ENCODE measurements around the gene ADARB2. TPM values are rescaled to one million over a fixed set of nuclear protein-coding genes. Genes with fewer than 3 reads are reported as not detected.

Gene ADARB2
- total and polyA plus RNA-seq, 5 donors: 0.53 to 1.6 (median 0.59) TPM

GRCh38 chr10:1561731-1562337 lies 175.5 kb downstream of the ADARB2 start:
- 77% methylated on average over 19 of the region's 19 CpGs for WGBS
- intact Hi-C loops (cut with DNase I): no loop called here

GRCh38 chr10:1560535-1561192 lies 176.7 kb downstream of the ADARB2 start:
- 66% methylated on average over 16 of the region's 16 CpGs for WGBS
- DNase-seq (no peak), ATAC-seq (no peak)
- intact Hi-C loops (cut with DNase I): no loop called here
- Histone ChIP-seq H3K27me3 (ENCODE audit: control insufficient read depth, insufficient read depth) (no peaks in the 10 kb centered on the region), H3K27ac (ENCODE audit: low read length) (no peak overlapping the region), H3K9me3 (ENCODE audit: control insufficient read depth, low read length) (no peaks in the 10 kb centered on the region), H3K4me1 (ENCODE audit: control insufficient read depth, insufficient read depth, low read length) (no peaks in the 10 kb centered on the region), H3K4me3 (ENCODE audit: low read length) (no peak overlapping the region)

More at GRCh38 chr10:1561731-1562337, 175.5 kb downstream of the ADARB2 start:
- no peak overlapping the region for H3K27ac ChIP-seq (ENCODE audit: low read length)
- ATAC-seq (no peak), DNase-seq (no peak)
- H3K4me1 ChIP-seq (ENCODE audit: control insufficient read depth, insufficient read depth, low read length): no peaks in the 10 kb centered on the region
- H3K4me3 ChIP-seq (ENCODE audit: low read length): no peak overlapping the region
- no peaks in the 10 kb centered on the region for H3K9me3 ChIP-seq (ENCODE audit: control insufficient read depth, low read length)
- H3K27me3 ChIP-seq (ENCODE audit: control insufficient read depth, insufficient read depth): no peaks in the 10 kb centered on the region

GRCh38 chr10:1559761-1560160 lies 177.6 kb downstream of the ADARB2 start:
- no peaks in the 10 kb centered on the region for H3K27me3 ChIP-seq (ENCODE audit: control insufficient read depth, insufficient read depth)
- DNase-seq (no peak), ATAC-seq (no peak)
- no peak overlapping the region for H3K27ac ChIP-seq (ENCODE audit: low read length)
- no peaks in the 10 kb centered on the region for H3K9me3 ChIP-seq (ENCODE audit: control insufficient read depth, low read length)
- H3K4me1 ChIP-seq (ENCODE audit: control insufficient read depth, insufficient read depth, low read length): no peaks in the 10 kb centered on the region
- no peak overlapping the region for H3K4me3 ChIP-seq (ENCODE audit: low read length)
- WGBS: 12% methylated on average over 11 of the region's 11 CpGs
- intact Hi-C loops (cut with DNase I): no loop called here

- WGBS: 14% methylated on average over 14 of the region's 14 CpGs
- no peaks in the 10 kb centered on the region for H3K27me3 ChIP-seq (ENCODE audit: control insufficient read depth, insufficient read depth)
- H3K4me3 ChIP-seq (ENCODE audit: low read length): no peak overlapping the region
- DNase-seq (no peak), ATAC-seq (no peak)
- H3K27ac ChIP-seq (ENCODE audit: low read length): no peak overlapping the region
- H3K9me3 ChIP-seq (ENCODE audit: control insufficient read depth, low read length): no peaks in the 10 kb centered on the region
- no peaks in the 10 kb centered on the region for H3K4me1 ChIP-seq (ENCODE audit: control insufficient read depth, insufficient read depth, low read length)
- intact Hi-C loops (cut with DNase I): no loop called here
Observed at GRCh38 chr10:1559311-1559710, 178.0 kb downstream of the ADARB2 start.

GRCh38 chr10:1558906-1559305 lies 178.4 kb downstream of the ADARB2 start:
- Histone ChIP-seq H3K4me1 (ENCODE audit: control insufficient read depth, insufficient read depth, low read length) (no peaks in the 10 kb centered on the region), H3K4me3 (ENCODE audit: low read length) (no peak overlapping the region), H3K9me3 (ENCODE audit: control insufficient read depth, low read length) (no peaks in the 10 kb centered on the region), H3K27ac (ENCODE audit: low read length) (no peak overlapping the region), H3K27me3 (ENCODE audit: control insufficient read depth, insufficient read depth) (no peaks in the 10 kb centered on the region)
- no peak for DNase-seq
- no peak for ATAC-seq
- intact Hi-C loops (cut with DNase I): no loop called here
- WGBS: 39% methylated on average over 4 of the region's 4 CpGs

- Histone ChIP-seq H3K27ac (ENCODE audit: low read length) (no peak overlapping the region), H3K9me3 (ENCODE audit: control insufficient read depth, low read length) (no peaks in the 10 kb centered on the region), H3K4me1 (ENCODE audit: control insufficient read depth, insufficient read depth, low read length) (no peaks in the 10 kb centered on the region), H3K27me3 (ENCODE audit: control insufficient read depth, insufficient read depth) (no peaks in the 10 kb centered on the region), H3K4me3 (ENCODE audit: low read length) (no peak overlapping the region)
- DNase-seq: no peak
- no peak for ATAC-seq
- 82% methylated on average over 13 of the region's 13 CpGs for WGBS
- intact Hi-C loops (cut with DNase I): no loop called here
Observed at GRCh38 chr10:1557081-1557480, 180.2 kb downstream of the ADARB2 start.

- 70% methylated on average over 8 of the region's 8 CpGs for WGBS
- no peak overlapping the region for H3K4me3 ChIP-seq (ENCODE audit: low read length)
- DNase-seq (no peak), ATAC-seq (no peak)
- no peaks in the 10 kb centered on the region for H3K4me1 ChIP-seq (ENCODE audit: control insufficient read depth, insufficient read depth, low read length)
- H3K27ac ChIP-seq (ENCODE audit: low read length): no peak overlapping the region
- H3K9me3 ChIP-seq (ENCODE audit: control insufficient read depth, low read length): no peaks in the 10 kb centered on the region
- intact Hi-C loops (cut with DNase I): no loop called here
- H3K27me3 ChIP-seq (ENCODE audit: control insufficient read depth, insufficient read depth): no peaks in the 10 kb centered on the region
Observed at GRCh38 chr10:1556496-1556895, 180.8 kb downstream of the ADARB2 start.

- Histone ChIP-seq H3K9me3 (ENCODE audit: control insufficient read depth, low read length) (no peaks in the 10 kb centered on the region), H3K4me3 (ENCODE audit: low read length) (no peak overlapping the region), H3K27me3 (ENCODE audit: control insufficient read depth, insufficient read depth) (no peaks in the 10 kb centered on the region), H3K27ac (ENCODE audit: low read length) (no peak overlapping the region), H3K4me1 (ENCODE audit: control insufficient read depth, insufficient read depth, low read length) (no peaks in the 10 kb centered on the region)
- 79% methylated on average over 7 of the region's 7 CpGs for WGBS
- intact Hi-C loops (cut with DNase I): no loop called here
- no peak for DNase-seq
- ATAC-seq: no peak
Observed at GRCh38 chr10:1553951-1554350, 183.4 kb downstream of the ADARB2 start.

GRCh38 chr10:1552881-1553670 lies 184.2 kb downstream of the ADARB2 start:
- H3K4me1 ChIP-seq (ENCODE audit: control insufficient read depth, insufficient read depth, low read length): no peaks in the 10 kb centered on the region
- DNase-seq (no peak), ATAC-seq (no peak)
- intact Hi-C loops (cut with DNase I): no loop called here
- H3K27me3 ChIP-seq (ENCODE audit: control insufficient read depth, insufficient read depth): no peaks in the 10 kb centered on the region
- no peak overlapping the region for H3K4me3 ChIP-seq (ENCODE audit: low read length)
- no peaks in the 10 kb centered on the region for H3K9me3 ChIP-seq (ENCODE audit: control insufficient read depth, low read length)
- no peak overlapping the region for H3K27ac ChIP-seq (ENCODE audit: low read length)
- WGBS: 73% methylated on average over 30 of the region's 30 CpGs

GRCh38 chr10:1552406-1552805 lies 184.9 kb downstream of the ADARB2 start:
- Histone ChIP-seq H3K4me3 (ENCODE audit: low read length) (no peak overlapping the region), H3K27ac (ENCODE audit: low read length) (no peak overlapping the region), H3K4me1 (ENCODE audit: control insufficient read depth, insufficient read depth, low read length) (no peaks in the 10 kb centered on the region), H3K27me3 (ENCODE audit: control insufficient read depth, insufficient read depth) (no peaks in the 10 kb centered on the region), H3K9me3 (ENCODE audit: control insufficient read depth, low read length) (no peaks in the 10 kb centered on the region)
- DNase-seq (no peak), ATAC-seq (peak in 1 of 2 donors; percentile 40)
- WGBS: 30% methylated on average over 9 of the region's 9 CpGs
- intact Hi-C loops (cut with DNase I): no loop called here

- intact Hi-C loops (cut with DNase I): no loop called here
- no peaks in the 10 kb centered on the region for H3K27me3 ChIP-seq (ENCODE audit: control insufficient read depth, insufficient read depth)
- no peak overlapping the region for H3K27ac ChIP-seq (ENCODE audit: low read length)
- no peaks in the 10 kb centered on the region for H3K4me1 ChIP-seq (ENCODE audit: control insufficient read depth, insufficient read depth, low read length)
- no peaks in the 10 kb centered on the region for H3K9me3 ChIP-seq (ENCODE audit: control insufficient read depth, low read length)
- ATAC-seq: peak in 1 of 2 donors; percentile 19
- WGBS: 75% methylated on average over 18 of the region's 18 CpGs
- no peak overlapping the region for H3K4me3 ChIP-seq (ENCODE audit: low read length)
- DNase-seq: no peak
Observed at GRCh38 chr10:1551636-1552338, 185.5 kb downstream of the ADARB2 start.
